GM19351 (cell line): ENCODE results near the gene HOXD8.

Source experiments
- ATAC-seq: cut with Tn5 transposase; IDR thresholded peaks from one replicate; pipeline ENCODE4 v1.9.1; 2021; ENCODE audit warnings: mild to moderate bottlenecking, moderate library complexity; ENCODE audit not compliant: unreplicated experiment

The HOXD8 gene

DNA sequence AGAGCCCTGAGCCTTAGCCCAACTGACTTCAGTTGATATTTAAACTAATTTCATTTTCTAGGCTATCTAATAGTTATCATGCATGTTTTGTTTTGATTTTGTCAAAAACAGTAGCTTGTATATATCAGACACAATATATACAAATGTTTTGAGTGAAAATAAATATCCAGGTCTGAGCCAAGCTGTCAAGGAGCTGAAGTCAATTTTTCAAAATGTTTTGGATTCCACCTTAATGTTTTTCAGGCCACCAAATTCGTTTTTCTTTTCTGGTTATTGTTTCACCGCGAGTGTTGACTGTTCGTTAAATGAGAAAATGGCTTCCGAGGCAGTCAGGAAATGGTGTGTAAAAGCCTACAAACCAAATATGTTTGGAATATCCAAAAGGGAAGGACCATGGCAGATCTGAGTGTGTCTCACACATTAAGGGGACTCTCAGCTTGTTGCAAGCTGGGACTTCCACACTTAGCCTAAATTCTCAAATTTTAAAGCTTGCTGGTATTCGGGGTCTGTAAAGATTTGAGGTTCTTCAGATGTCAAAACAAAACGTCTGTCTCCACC, 27.1 kb upstream of the HOXD8 start:
- no peak for ATAC-seq

DNA sequence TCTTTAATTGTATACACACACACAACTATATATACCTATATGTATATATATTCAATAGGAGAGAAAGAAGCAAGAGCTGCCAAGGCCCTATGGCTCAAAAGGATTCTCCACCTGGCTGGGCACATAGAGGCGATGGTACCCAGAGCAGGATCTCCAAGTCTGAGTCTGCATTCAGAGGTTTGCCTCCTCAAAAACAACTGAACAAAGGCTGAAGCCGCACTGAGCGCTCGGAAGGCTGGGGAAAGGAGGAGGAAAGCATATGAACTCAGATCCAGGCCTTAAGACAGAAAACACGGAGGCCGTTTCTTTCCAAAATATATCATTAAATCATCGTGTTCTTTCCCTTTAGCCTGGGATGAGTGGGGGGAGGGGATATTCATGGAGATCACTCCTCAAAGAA, 26.3 kb upstream of the HOXD8 start:
- no peak for ATAC-seq

DNA sequence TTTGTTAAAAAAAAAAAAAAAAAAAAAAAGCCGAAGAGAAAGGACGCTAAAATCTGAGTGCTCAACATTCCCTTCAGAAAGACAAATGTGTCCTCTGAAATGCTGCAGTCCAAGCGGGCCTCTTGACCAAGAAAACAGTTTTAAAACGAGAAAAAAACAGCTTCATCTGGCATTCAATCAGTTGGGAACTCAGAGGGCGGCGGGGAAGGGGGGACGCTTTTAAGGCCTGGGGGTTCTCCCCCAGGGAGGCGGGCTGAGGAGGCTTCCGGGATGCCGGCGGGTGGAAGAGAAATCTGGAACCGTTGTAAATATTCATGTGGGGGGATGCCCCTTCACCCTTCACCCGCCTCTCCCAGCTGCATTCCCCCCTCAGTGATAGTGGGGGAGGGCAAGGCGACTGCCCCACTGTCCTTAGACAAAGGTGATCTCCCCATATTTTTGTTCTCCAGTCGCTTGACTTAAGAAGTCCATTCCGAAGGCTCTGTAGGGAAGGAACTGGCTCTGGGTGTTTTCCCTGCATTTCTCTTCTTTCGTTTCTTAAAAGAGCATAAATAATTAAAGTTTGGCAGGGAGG, 25.7 kb upstream of the HOXD8 start:
- ATAC-seq = no peak

DNA sequence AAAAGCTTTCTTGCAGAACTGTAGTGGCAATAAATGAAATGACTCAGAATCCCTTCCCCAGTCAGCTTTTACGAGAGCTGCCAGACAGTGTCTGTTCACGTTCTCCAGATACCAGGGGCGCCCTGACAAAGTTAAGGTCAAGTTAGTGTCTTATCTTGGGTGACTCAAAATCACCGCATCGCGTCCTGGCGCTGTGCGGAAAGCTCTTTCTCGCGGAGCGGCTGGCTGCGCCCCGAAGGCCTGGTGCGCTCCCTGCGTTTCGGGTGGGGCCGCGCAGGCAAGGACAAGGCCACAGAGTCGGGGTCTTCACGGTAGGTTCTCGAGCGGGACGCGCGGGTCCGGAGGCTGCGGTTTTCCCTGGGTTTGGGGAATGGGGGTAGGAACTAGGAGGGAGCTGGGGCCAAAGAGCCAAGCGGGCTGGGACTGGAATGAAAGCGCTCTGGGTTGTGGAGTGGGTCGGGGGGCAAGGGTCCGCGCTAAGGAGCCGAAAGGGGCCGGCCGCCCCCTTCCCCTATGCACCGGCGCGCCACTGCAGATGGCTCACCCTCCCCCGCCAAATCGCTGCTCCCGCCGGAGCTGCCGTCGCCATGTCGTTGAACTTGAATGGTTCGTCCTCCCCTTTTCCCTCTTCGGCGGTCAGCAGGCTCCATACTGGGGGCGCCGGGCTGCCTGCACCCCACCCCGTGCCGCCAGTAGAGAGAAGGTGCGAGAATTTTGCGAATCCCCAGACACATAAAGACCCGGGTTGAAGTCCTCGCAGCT, 25.0 kb upstream of the HOXD8 start:
- no peak for ATAC-seq

DNA sequence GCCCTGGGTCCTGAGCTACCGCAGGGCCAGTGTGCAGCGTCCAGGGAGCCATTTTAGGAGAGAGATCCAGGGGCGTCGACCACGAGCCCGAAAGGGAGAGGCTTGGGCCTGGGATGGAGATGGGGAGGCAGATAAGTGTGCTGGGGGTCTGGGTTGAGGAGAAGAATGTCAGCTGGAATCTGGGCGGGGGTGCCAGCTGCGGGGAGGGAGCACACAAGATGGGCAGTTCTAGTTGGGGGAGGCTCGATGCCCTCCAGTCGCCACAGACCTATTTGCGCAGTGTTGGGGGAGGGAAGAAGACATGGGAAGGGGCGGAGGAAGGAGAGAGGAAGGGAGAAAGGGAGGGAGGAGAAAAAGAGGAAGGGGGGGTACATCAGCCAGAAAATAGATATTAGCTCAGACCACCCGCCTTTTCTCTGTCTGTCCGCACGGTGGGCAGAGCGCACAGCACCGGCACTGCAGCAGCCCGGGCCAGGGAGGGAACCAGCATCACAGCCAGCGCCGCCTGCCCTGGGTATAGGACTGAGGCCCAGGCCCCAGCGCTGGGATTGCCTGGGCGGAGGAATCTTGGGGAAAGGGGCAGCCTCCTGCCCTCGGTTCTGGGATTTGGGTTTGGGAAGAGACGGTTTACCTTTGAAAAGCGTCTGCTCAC, 24.3 kb upstream of the HOXD8 start:
- no peak for ATAC-seq

DNA sequence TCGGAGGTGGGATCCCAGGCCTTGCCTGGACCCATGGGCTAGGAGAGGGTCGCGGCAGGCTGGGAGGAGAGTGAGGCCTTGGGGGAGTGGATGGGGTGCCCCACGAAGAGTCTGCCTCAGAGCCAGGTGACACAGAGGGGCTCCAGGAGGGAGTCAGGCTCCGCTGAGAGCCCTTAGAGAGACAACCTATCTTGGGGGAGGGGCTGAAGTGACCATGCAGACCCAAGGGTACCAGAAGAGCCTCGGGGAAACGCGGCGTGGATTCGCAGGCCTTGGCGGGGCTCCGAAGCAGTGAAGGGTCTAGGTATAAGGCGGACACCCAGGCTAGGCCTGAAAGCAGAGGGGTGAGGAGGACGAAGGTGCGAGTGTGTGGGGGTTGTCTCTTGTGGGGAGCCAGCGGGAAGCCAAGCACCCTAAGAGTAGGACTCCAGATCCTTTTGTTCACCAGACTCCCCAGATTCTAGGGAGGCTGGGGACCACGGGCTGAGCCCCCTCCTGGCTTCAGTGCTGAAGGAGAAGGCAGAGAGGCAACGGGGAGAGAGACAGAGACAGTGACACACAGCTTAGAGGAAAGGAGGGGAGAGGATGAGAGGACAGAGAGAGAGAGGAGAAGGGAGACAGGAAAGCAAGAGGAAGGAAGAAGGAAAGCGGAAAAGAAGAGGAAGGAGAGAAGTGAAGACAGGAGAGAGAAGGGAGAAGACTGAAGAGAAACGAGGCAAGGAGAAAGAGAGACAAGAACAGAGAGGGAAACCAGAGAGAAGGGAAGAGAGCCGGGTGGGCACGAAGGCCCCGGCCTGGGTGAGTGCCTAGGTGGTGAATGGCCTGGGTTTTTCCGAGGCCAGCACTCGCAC, 23.6 kb upstream of the HOXD8 start:
- ATAC-seq = no peak

DNA sequence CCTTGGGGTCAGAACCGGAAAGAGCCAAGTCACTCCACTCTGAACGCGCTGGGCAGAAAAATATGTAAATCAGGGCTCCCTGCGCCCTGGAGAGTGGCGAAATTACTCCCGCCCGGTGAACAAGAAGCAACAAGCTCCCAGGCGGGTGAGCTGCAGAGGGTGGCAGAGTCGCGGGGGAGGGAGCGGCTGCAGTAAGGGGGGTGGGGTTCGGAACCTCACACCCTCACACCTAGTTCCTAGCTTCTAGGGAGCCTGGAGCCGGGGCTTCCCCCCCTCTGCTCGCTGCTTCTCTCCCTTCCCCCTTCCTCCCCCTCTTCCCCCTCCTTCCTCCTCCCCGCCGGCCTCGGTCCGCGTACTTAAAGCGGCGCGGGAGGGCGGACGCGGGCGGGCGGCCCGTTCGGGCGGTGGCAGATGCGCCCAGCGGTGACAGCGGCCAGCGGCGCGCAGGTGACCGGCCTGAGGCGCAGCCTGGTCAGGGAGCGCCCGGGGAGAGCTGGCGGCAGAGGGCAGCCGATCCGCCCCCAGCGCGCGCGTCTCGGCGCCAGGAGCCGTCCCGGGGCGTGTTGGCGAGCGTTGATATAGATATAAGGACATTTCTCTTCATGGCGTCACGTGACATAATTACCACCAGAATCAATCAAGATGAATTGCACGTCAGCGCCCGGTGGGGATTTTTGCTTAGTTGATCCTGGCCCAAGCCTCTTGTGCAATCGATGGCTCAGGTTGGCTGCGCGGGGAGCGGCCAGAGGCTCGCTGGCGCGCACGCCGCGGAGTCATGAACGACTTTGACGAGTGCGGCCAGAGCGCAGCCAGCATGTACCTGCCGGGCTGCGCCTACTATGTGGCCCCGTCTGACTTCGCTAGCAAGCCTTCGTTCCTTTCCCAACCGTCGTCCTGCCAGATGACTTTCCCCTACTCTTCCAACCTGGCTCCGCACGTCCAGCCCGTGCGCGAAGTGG, 22.6 kb upstream of the HOXD8 start, which contains the start of gene HOXD11:
Gene HOXD11 (plus strand): TSS at position 700 of the 959 bp plus-strand sequence. CDS start 76 bp downstream, at position 776.
- ATAC-seq = no peak

DNA sequence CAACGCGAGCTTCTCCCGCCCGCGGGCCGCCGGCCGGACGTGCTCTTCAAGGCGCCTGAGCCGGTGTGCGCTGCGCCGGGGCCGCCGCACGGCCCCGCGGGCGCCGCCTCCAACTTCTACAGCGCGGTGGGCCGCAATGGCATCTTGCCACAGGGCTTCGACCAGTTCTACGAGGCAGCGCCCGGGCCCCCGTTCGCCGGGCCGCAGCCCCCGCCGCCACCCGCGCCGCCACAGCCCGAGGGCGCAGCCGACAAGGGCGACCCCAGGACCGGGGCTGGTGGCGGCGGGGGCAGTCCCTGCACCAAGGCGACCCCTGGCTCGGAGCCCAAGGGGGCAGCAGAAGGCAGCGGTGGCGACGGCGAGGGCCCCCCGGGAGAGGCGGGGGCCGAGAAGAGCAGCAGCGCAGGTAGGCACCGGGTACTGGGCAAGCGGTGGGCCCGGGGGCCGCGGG, 21.7 kb upstream of the HOXD8 start:
- ATAC-seq = no peak

DNA sequence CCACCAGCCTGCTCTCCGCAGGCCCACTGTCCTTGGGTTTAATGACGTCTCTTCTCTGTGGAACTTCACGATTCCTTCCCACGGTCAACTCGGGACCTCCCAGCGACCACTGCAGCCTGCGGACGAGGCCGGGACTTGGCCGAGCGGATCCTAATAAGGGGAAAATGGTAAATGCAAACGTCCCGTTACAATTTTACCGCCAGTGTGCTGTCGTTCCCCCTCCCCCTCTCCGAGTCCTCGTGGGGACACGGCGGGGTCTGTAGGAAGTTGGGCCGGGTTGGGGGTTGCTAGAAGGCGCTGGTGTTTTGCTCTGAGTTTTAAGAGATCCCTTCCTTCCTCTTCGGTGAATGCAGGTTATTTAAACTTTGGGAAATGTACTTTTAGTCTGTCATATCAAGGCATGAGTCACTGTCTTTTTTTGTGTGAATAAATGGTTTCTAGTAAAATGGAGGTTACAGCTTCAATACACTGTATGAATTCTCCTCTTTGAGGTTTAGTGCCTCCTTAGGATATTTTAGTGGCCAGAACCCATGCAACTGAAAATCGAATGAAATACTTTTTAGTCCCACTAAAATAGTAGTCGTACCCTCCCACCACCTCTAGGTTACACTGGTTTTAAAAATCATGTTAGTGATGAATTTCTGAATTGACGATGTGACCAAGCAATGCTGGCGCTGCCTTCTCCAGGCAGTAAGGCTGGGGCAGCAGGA, 20.2 kb upstream of the HOXD8 start:
- ATAC-seq = no peak

DNA sequence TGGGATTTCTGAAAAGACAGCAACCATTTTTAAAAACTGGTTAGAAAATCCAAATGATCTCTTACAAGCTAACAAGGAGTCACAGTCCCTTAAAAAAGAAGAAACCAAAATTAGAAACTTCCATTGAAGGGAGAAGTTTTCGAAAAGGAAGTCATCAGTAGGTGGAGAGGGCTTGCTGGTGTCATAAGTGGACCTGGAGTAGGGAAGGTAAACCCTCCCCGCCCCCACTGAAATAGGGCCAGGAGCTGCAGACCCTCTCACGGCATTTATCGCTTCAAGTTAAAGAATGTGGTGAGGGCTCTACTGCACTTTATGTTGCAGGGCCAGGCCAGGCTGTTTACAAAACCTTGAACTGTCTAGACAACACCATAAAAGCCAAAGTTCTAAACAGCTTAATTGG, 19.6 kb upstream of the HOXD8 start:
- no peak for ATAC-seq

DNA sequence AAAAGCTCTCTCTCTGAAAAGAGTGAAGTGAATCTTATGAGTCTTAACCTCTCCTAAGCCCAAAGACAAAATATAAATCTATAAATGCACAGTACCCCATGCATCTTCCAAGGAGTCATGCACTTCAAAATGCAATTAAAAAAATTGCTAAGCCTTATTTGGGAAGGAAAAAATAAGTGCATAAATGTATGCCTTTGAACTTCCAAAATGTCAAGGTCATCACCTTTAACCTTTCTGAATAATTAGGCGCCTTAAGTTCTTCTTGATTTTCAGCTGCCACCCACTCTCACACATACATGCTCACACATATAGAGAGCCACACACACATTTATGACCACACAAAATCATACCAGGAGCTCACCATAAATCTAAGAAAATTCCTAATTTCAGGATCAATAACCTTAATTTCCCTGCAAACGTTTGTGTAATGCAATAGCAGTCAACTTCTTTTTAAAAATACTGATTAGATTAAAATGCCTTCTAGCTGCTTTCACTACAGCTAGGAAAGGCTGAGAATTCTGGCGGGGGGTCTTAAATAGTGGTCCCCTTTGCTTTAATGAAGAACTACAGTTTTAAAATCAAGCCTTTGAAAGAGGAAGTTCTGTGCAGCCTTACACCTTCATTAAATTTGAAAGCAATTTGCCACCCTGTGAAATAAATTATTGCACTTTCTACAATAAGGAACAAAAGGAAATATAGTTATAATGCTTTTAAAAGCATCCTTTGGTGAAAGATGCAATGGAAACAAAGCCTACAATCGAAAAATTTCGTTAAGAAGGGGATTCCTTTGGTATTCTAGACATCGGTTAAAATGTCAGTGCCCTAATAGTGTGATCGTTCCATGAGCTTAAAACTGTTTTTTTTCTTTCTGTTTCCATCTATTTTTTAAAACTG, 18.8 kb upstream of the HOXD8 start:
- no peak for ATAC-seq

DNA sequence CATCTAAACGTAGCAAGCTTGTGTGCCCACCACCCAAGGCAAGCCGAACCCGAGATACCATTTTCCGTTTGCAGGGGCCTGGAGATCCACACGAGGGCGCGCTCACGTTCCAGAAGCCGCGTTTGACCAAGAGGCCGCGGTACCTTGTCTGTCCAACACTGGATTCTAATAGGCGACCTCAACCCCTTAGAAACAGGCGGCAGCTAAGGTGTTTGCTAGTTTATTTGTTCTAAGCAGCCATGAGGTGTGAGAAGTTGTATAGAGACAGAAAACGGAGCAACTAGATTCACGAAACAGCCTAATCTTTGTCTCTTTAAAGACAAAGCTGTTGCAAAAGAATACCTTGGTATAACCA, 18.2 kb upstream of the HOXD8 start:
- no peak for ATAC-seq

DNA sequence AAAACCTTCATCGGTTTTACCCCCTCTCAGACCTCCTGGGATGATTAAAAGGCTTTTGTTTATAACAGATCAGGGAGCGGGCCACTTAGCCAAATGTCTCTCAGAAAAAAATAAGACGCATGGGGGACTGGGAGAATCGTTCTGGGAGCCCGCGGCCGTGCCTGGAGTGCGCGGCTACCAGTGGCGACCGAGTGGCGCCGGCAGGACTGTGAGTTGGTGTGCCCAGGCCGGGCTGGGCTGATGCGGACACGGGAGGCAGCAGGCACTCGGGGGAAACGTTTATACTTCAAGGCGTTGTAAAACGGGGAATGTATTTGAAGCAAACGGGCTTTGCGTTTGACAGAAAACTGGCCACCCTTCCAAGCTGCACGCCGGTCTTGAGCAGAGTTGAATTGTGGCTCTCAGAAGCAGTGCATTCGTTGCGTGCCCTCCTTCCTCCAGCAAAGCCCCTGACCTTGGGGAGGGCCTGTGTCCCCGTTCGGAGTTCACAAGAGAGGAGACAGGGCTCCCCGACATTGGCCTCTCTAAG, 17.6 kb upstream of the HOXD8 start:
- ATAC-seq = no peak

DNA sequence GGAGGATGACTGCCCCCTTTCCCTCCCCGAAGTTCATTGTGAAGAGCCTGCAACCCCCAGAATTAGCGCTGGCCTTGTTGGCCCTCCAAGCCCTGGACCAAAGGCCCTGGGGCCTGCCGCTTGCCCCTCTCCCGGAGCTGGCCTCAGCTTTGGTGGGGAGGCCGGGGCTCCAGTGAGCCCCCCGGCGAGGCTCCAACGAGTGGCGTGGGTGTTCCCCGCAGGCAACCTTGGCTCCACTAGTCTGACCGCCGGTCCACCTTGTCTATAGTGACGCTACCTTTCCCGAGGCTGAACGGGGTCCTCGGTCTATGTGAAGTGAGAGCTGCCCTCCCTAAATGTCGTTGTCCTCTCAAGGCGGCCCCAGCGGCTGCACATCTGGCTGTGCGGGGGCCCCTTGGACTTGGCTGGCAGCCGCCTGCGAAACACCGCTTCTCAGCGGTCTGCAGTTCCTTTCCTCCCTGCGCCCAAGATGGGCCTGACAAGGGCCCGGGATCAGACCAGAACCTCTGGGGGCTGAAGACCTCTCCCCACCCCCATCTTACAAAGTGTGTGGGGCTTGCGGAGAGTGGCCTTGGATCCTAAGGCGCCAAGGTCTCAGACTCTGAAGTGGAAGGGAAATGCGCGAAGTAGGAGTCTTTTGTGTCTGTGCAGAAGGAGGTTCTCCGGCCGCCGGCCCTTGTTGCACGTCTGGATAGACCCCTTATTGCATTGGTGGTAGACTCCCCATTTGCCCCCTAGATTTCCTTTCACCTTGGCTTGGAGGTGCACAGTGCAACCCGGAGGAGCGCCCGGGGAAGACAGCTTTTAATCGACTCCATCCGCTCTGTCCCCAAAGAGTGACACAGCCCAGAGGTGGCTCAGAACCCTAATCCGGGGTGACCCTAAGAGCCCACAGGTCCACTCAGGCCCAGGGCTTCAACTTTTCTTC, 16.9 kb upstream of the HOXD8 start:
- ATAC-seq = no peak

DNA sequence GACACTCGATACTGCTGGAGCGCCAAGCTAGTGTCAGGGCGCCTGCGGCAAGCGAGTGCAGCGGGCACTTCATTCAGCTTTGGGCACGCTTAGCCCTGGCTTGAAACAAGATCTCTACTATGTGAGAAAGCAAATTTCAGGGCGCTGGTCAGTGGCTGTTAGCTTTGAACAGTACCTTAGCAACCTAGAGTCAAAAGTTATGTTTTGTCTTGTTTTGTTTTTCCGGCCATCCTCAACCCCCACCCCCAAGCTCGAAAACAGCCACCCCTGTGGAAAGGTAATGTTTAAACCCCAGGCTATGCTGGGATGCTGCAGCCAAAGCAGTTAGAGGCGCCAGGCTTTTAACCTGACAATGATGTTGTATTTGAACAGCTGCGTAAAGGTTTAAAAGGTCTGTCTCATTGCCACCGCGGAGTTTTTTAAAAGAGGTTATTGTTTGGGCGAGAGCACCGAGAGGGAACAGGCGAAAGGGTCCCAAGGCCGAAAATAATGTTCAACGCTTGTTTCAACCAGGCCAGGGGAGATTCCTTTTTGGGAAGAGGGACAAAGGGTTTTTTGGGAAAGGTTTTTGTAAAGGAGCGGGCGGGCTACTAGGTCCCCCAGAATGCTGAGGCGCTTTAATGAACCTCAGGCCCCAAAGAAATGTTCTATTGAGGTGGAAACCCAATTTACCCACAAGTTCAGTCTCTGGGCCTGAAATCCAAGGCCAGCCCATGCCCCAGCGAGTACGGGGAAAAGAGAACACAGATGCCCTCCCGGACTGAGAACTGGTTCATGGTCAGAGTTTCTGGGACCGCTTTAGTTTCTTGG, 15.2 kb upstream of the HOXD8 start:
- no peak for ATAC-seq
